Measurements from ENCODE around the gene HDAC4.

DNA sequence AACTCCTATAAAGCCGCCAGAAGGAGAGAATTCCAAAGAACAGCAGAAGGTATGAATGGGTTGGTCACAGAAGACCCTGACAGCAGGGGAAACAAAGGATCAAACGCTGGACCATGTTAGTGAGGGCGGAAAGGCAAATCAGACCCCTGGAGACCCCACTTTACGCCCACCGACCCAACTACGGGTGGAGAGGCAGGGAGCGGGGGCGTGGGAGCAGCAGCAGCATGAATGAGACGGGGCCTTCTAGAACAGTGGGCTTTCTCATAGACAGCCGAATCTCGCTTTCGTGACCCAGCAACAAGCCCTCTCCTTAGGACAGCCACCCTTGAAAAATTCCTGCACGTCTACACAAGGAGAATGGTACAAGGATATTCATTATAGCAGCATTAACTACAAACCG lies 191.0 kb downstream of the HDAC4 start:
- TF ChIP-seq POLR2A (IDR thresholded peaks at IDR 0.05): no peak
- TF ChIP-seq, protein P1, sequence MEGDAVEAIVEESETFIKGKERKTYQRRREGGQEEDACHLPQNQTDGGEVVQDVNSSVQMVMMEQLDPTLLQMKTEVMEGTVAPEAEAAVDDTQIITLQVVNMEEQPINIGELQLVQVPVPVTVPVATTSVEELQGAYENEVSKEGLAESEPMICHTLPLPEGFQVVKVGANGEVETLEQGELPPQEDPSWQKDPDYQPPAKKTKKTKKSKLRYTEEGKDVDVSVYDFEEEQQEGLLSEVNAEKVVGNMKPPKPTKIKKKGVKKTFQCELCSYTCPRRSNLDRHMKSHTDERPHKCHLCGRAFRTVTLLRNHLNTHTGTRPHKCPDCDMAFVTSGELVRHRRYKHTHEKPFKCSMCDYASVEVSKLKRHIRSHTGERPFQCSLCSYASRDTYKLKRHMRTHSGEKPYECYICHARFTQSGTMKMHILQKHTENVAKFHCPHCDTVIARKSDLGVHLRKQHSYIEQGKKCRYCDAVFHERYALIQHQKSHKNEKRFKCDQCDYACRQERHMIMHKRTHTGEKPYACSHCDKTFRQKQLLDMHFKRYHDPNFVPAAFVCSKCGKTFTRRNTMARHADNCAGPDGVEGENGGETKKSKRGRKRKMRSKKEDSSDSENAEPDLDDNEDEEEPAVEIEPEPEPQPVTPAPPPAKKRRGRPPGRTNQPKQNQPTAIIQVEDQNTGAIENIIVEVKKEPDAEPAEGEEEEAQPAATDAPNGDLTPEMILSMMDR (IDR thresholded peaks at IDR 0.05): no peak
